B cell (primary cell): ENCODE data around the gene BHLHE23. TPM values are rescaled to one million over a fixed set of nuclear protein-coding genes. Genes with fewer than 3 reads are reported as not detected.

ENCODE experiments used
- ATAC-seq: fragments of 200-7000 bp; cut with Tn5 transposase; one replicate; pipeline ENCODE4 v1.10.0; 2021; ENCODE audit warnings: low read depth, mild to moderate bottlenecking, moderate number of reproducible peaks, moderate library complexity
- CTCF ChIA-PET: fragments of 350-600 bp; sonication (Branson Sonifier 250); formaldehyde crosslinking; loops from one replicate; lab custom pipeline; 2021; ENCODE audit warnings: antibody characterized with exemption, inconsistent platforms; lab: Charles Lee
- POLR2A ChIA-PET: fragments of 350-600 bp; sonication (Branson Sonifier 250); formaldehyde crosslinking; loops from one replicate; lab custom pipeline; 2021; ENCODE audit warnings: antibody characterized with exemption; lab: Charles Lee
- DNase-seq: peaks from one replicate; pipeline ENCODE4 v3.0.0; 2013
- H2AFZ ChIP-seq: 2 replicates; pipeline ENCODE4 v1.6.1; 2012; ENCODE audit warnings: mild to moderate bottlenecking, low read depth, low read length; ENCODE audit not compliant: insufficient read depth, poor library complexity, severe bottlenecking
- H3K27ac ChIP-seq, 2 donors: 1 replicate in 1 of 2; 2 replicates in 1 of 2; pipeline ENCODE4 v1.5.1; 2012 to 2013; ENCODE audit warnings: low read length in 2 of 2, mild to moderate bottlenecking in 2 of 2, moderate library complexity in 1 of 2
- H3K27me3 ChIP-seq, 4 experiments: fragments of 200-600 bp in 1 of 4; sonication (generic) in 1 of 4; replicated peaks in 1 of 4; 1 replicate in 2 of 4; 2 replicates in 2 of 4; pipeline versions ENCODE4 v1.6.1 to v1.7.0; 2013 to 2016; ENCODE audit warnings: low read length in 3 of 4, mild to moderate bottlenecking in 2 of 4, mixed read lengths in 1 of 4, moderate library complexity in 1 of 4; ENCODE audit not compliant: insufficient read depth in 4 of 4, control insufficient read depth in 3 of 4; ENCODE audit errors: control extremely low read depth in 1 of 4
- H3K36me3 ChIP-seq, 2 experiments: replicated peaks in 1 of 2; 1 replicate in 1 of 2; 2 replicates in 1 of 2; pipeline versions ENCODE4 v1.6.1 to v1.7.1; 2013; ENCODE audit warnings: low read length in 1 of 2; ENCODE audit not compliant: insufficient read depth in 2 of 2, control insufficient read depth in 1 of 2; ENCODE audit errors: control extremely low read depth in 1 of 2, extremely low read depth in 1 of 2
- H3K4me1 ChIP-seq, 2 donors: fragments of 200-600 bp in 1 of 2; sonication (generic) in 1 of 2; 1 replicate in 1 of 2; 2 replicates in 1 of 2; pipeline versions ENCODE4 v1.5.1 to v1.6.1; 2013 to 2017; ENCODE audit warnings: low read length in 2 of 2; ENCODE audit not compliant: control insufficient read depth in 2 of 2, insufficient read depth in 2 of 2
- H3K4me2 ChIP-seq: replicated peaks from 2 replicates; pipeline ENCODE3; 2012; ENCODE audit warnings: mild to moderate bottlenecking, low read depth, low read length; ENCODE audit not compliant: poor library complexity, severe bottlenecking
- H3K4me3 ChIP-seq, 5 experiments: fragments of 200-600 bp in 1 of 5; sonication (generic) in 1 of 5; 1 replicate in 3 of 5; 2 replicates in 2 of 5; pipeline versions ENCODE4 v1.5.1 to v1.7.0; 2011 to 2016; ENCODE audit warnings: low read length in 4 of 5, mild to moderate bottlenecking in 4 of 5, low read depth in 2 of 5, control low read depth in 1 of 5, moderate library complexity in 1 of 5; ENCODE audit not compliant: insufficient read depth in 1 of 5; ENCODE audit errors: control extremely low read depth in 1 of 5, extremely low read depth in 1 of 5
- H3K79me2 ChIP-seq: fragments of 200-600 bp; sonication (generic); one replicate; pipeline ENCODE4 v1.6.0; 2016; ENCODE audit warnings: low read length; ENCODE audit not compliant: control insufficient read depth, insufficient read depth
- H3K9ac ChIP-seq: fragments of 200-600 bp; sonication (generic); 2 replicates; pipeline ENCODE4 v1.6.1; 2017; ENCODE audit warnings: mild to moderate bottlenecking, low read length, moderate library complexity
- H3K9me3 ChIP-seq, 3 donors: one replicate each; pipeline versions ENCODE4 v1.6.1 to v1.7.1; 2013; ENCODE audit warnings: low read length in 2 of 3; ENCODE audit not compliant: control insufficient read depth in 2 of 3, insufficient read depth in 1 of 3; ENCODE audit errors: control extremely low read depth in 1 of 3
- H4K20me1 ChIP-seq: 2 replicates; pipeline ENCODE4 v1.6.0; 2012; ENCODE audit warnings: mild to moderate bottlenecking, low read length; ENCODE audit not compliant: insufficient read depth, control insufficient read depth, poor library complexity, severe bottlenecking
- H3K27ac Mint-ChIP-seq: one replicate; pipeline ENCODE4 v1.8.0; 2021; ENCODE audit warnings: mixed read lengths
- H3K27me3 Mint-ChIP-seq: one replicate; pipeline ENCODE4 v1.8.0; 2021; ENCODE audit warnings: mixed read lengths
- H3K4me1 Mint-ChIP-seq: one replicate; pipeline ENCODE4 v1.8.0; 2021; ENCODE audit warnings: mixed read lengths
- H3K4me3 Mint-ChIP-seq: one replicate; pipeline ENCODE4 v1.8.0; 2021; ENCODE audit warnings: mixed read lengths
- H3K9me3 Mint-ChIP-seq: one replicate; pipeline ENCODE4 v1.8.0; 2022; ENCODE audit warnings: mixed read lengths; ENCODE audit not compliant: insufficient read depth
- CTCF ChIP-seq: fragments of 200-600 bp; IDR thresholded peaks from one replicate; pipeline ENCODE4 v1.8.0; 2022; ENCODE audit warnings: antibody characterized with exemption, mild to moderate bottlenecking
- EZH2 ChIP-seq: IDR thresholded peaks from 2 replicates; pipeline ENCODE4 v1.6.1; 2012; ENCODE audit warnings: borderline replicate concordance, low read depth, mild to moderate bottlenecking, moderate library complexity, low read length; ENCODE audit not compliant: insufficient read depth, poor library complexity, severe bottlenecking
- WGBS: methylation state at CpG from one replicate; pipeline ENCODE4 v1.1.5; 2013; ENCODE audit warnings: missing lambda C conversion rate; ENCODE audit not compliant: insufficient coverage; 5-methylcytosine and 5-hydroxymethylcytosine counted together
- intact Hi-C: fragments of 100-400 bp; cut with micrococcal nuclease; formaldehyde crosslinking; loops from one replicate; pipeline ENCODE4 v1.10.0; 2022
- polyA plus RNA-seq: library from polyadenylated mRNA; depleted of rRNA; stranded (reverse); fragments of >200 nt; gene quantifications from 2 replicates; pipeline ENCODE4 v1.2.3, GENCODE V29; 2012
- total RNA-seq, 2 donors: library from RNA; stranded (reverse); fragments of 120-200 nt in 1 of 2; gene quantifications; 1 replicate in 1 of 2; 2 replicates in 1 of 2; pipeline versions ENCODE4 v1.2.3 to v1.2.4, GENCODE V29; 2013 to 2022

The BHLHE23 gene
- total and polyA plus RNA-seq, 2 donors (not counting 1 experiment from before 2014, with no cell fraction given): not detected

GRCh38 chr20:63045991-63046390 lies 39.2 kb upstream of the BHLHE23 start:
- Histone ChIP-seq H3K4me3 (no peak overlapping the region), H3K27ac (no peak overlapping the region), H3K9me3 (peaks cover 0 to 21% (median 0%) of the 10 kb centered on the region in 3 donors), H2AFZ (no peak overlapping the region), H4K20me1 (no peaks in the 10 kb centered on the region), H3K9ac (no peak overlapping the region), H3K36me3 (no peaks in the 10 kb centered on the region), H3K4me1 (no peaks in the 10 kb centered on the region), H3K4me2 (no peak overlapping the region), H3K27me3 (peaks cover 0 to 6% (median 2%) of the 10 kb centered on the region in 4 experiments), H3K79me2 (no peaks in the 10 kb centered on the region)
- intact Hi-C loops: no loop called here
- POLR2A ChIA-PET: no interaction called here
- Mint-ChIP-seq H3K4me1 (no peaks in the 10 kb centered on the region), H3K27ac (no peak overlapping the region), H3K27me3 (peaks cover 19% of the 10 kb centered on the region), H3K9me3 (no peaks in the 10 kb centered on the region), H3K4me3 (no peak overlapping the region)
- TF ChIP-seq EZH2: no peak
- TF ChIP-seq CTCF: no peak
- WGBS: 81% methylated on average over 11 of the region's 12 CpGs
- ATAC-seq (no peak), DNase-seq (no peak)
- CTCF ChIA-PET: no interaction called here

- Mint-ChIP-seq H3K4me3 (no peak overlapping the region), H3K9me3 (no peaks in the 10 kb centered on the region), H3K27me3 (peaks cover 25% of the 10 kb centered on the region), H3K4me1 (no peaks in the 10 kb centered on the region), H3K27ac (no peak overlapping the region)
- no peak for ATAC-seq
- no peak overlapping the region for H3K27ac ChIP-seq
- no peaks in the 10 kb centered on the region for H3K4me1 ChIP-seq
- TF ChIP-seq EZH2: no peak
- no peak for TF ChIP-seq CTCF
- H3K27me3 ChIP-seq: peaks cover 0 to 10% (median 3%) of the 10 kb centered on the region in 4 experiments
- intact Hi-C loops: no loop called here
- no peak overlapping the region for H2AFZ ChIP-seq
- ChIA-PET POLR2A (no interaction called here), CTCF (no interaction called here)
- peaks cover 0 to 21% (median 0%) of the 10 kb centered on the region in 3 donors for H3K9me3 ChIP-seq
- no peaks in the 10 kb centered on the region for H4K20me1 ChIP-seq
- no peak overlapping the region for H3K4me2 ChIP-seq
- no peaks in the 10 kb centered on the region for H3K79me2 ChIP-seq
- H3K36me3 ChIP-seq: no peaks in the 10 kb centered on the region
- no peak overlapping the region for H3K4me3 ChIP-seq
- no peak for DNase-seq
- 86% methylated on average over 11 of the region's 14 CpGs for WGBS
- no peak overlapping the region for H3K9ac ChIP-seq
Observed at GRCh38 chr20:63045401-63045800, 38.6 kb upstream of the BHLHE23 start.
